RWPE2 (cell line): ENCODE results near the gene MAP4K4.

Experiments used
- ATAC-seq: fragments of 200-7000 bp; cut with Tn5 transposase; 3 replicates; pipeline ENCODE4 v1.9.1; 2021; ENCODE audit warnings: low read depth
- DNase-seq: peaks from one replicate; pipeline ENCODE4 v3.0.0-alpha.2; 2020; ENCODE audit warnings: low spot score
- H3K27ac ChIP-seq: fragments of 450-650 bp; 2 replicates; pipeline ENCODE4 v1.5.1; 2017; ENCODE audit warnings: mild to moderate bottlenecking; ENCODE audit not compliant: poor library complexity, severe bottlenecking
- H3K27me3 ChIP-seq: fragments of 250-450 bp; sonication (Bioruptor Pico); 2 replicates; pipeline ENCODE4 v1.5.1; 2021; ENCODE audit warnings: mild to moderate bottlenecking, moderate library complexity; ENCODE audit not compliant: insufficient read depth, poor library complexity, severe bottlenecking
- H3K36me3 ChIP-seq: fragments of 250-450 bp; sonication (Bioruptor Pico); 2 replicates; pipeline ENCODE4 v1.5.1; 2020; ENCODE audit warnings: low read depth, mild to moderate bottlenecking, moderate library complexity
- H3K4me1 ChIP-seq: fragments of 250-450 bp; sonication (Bioruptor Pico); 2 replicates; pipeline ENCODE4 v1.5.1; 2021; ENCODE audit warnings: mild to moderate bottlenecking, moderate library complexity; ENCODE audit not compliant: insufficient read depth, poor library complexity, severe bottlenecking
- H3K4me3 ChIP-seq: fragments of 250-450 bp; sonication (Bioruptor Pico); 2 replicates; pipeline ENCODE4 v1.5.1; 2021; ENCODE audit warnings: mild to moderate bottlenecking, moderate library complexity; ENCODE audit not compliant: severe bottlenecking
- H3K9me3 ChIP-seq: fragments of 250-450 bp; sonication (Bioruptor Pico); 2 replicates; pipeline ENCODE4 v1.5.1; 2021; ENCODE audit warnings: mild to moderate bottlenecking, moderate library complexity; ENCODE audit not compliant: severe bottlenecking
- TF ChIP-seq, protein P1 (sequence below): fragments of 450-650 bp; IDR thresholded peaks from one replicate; pipeline ENCODE4 v1.5.1; 2017; ENCODE audit warnings: mild to moderate bottlenecking, moderate library complexity; ENCODE audit not compliant: poor library complexity, severe bottlenecking

Gene MAP4K4

DNA sequence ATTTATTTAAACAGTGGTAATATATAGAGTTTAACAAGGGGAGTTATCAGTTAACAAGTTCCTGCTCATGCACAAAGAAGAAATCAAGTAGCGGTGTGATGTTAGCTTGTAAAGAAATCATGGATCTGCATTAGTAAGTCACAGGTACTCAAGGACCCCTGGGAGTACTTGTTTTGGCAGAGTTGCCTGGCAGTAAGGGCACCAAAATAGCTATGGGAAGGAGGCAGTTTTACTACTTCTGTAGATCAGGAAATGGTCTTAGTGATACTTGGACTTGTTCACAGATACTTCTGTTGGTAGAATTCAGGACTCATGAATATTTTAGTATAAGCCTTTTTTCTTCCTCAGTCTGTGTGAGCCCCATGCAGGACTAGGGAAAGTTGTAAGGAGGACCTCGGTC, 186.9 kb downstream of the MAP4K4 start:
- TF ChIP-seq, protein P1, sequence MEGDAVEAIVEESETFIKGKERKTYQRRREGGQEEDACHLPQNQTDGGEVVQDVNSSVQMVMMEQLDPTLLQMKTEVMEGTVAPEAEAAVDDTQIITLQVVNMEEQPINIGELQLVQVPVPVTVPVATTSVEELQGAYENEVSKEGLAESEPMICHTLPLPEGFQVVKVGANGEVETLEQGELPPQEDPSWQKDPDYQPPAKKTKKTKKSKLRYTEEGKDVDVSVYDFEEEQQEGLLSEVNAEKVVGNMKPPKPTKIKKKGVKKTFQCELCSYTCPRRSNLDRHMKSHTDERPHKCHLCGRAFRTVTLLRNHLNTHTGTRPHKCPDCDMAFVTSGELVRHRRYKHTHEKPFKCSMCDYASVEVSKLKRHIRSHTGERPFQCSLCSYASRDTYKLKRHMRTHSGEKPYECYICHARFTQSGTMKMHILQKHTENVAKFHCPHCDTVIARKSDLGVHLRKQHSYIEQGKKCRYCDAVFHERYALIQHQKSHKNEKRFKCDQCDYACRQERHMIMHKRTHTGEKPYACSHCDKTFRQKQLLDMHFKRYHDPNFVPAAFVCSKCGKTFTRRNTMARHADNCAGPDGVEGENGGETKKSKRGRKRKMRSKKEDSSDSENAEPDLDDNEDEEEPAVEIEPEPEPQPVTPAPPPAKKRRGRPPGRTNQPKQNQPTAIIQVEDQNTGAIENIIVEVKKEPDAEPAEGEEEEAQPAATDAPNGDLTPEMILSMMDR = no peak
- Histone ChIP-seq H3K4me1 (peaks cover 15% of the 10 kb centered on the region), H3K27me3 (no peaks in the 10 kb centered on the region), H3K4me3 (no peak overlapping the region), H3K9me3 (no peaks in the 10 kb centered on the region), H3K27ac (no peak overlapping the region), H3K36me3 (peaks cover 88% of the 10 kb centered on the region)
- no peak for DNase-seq
- ATAC-seq = no peak

DNA sequence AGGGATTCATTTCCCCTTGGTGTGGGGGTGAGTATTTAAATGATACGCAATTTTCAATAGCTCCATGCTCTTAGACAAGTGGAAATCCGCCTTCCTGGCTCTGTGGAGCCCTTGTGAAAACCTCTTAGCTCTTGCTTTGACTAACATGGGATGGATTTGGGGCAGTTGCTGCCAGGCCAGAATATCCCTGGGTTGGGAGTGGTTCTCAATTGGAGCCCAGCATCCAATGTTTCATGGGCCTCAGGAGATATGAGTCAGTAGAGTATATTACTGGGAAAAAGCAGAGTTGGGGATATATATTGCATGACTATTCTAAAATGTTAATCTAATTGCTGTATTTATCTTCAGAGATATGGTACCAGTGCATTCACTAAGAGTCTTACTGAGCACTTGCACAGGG, 189.8 kb downstream of the MAP4K4 start:
- ATAC-seq = no peak

DNA sequence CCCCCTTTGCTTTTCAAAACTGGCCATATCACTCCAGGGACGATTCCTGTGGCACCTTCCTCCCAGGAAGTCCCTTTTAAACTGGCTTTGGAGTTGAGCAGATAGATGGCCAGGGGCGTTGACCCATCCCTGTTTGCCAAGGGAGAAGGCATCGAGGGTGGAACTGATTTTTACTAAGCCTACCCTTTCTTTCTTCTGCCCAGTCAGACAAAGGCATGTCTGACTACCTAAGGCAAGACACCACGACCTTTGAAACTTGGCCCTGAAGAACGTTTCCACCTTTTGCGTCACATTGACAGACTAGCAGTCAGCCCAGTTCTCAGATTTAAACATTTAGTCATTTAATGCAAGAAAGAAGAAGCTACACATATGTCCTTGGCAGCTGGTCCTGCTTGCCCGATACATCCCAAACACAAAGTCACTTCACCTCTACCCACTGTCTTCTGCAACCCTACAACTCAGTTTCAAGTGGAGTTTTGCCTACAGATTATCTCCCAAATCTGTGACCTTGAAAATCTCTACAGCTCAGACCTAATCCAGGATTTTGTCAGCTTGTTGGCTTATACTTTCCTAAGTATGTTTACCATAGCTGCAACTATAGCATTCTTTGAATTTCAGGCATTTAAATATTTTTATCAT, 192.1 kb downstream of the MAP4K4 start:
- H3K9me3 ChIP-seq = no peaks in the 10 kb centered on the region
- H3K27me3 ChIP-seq = no peaks in the 10 kb centered on the region
- H3K36me3 ChIP-seq = peaks cover 88% of the 10 kb centered on the region

More for the DNA sequence above, 189.8 kb downstream of the MAP4K4 start:
- Histone ChIP-seq H3K36me3 (peaks cover 93% of the 10 kb centered on the region), H3K4me3 (no peak overlapping the region), H3K4me1 (no peaks in the 10 kb centered on the region), H3K27ac (no peak overlapping the region), H3K9me3 (no peaks in the 10 kb centered on the region), H3K27me3 (no peaks in the 10 kb centered on the region)
- no peak for DNase-seq
- TF ChIP-seq, protein P1 = no peak

DNA sequence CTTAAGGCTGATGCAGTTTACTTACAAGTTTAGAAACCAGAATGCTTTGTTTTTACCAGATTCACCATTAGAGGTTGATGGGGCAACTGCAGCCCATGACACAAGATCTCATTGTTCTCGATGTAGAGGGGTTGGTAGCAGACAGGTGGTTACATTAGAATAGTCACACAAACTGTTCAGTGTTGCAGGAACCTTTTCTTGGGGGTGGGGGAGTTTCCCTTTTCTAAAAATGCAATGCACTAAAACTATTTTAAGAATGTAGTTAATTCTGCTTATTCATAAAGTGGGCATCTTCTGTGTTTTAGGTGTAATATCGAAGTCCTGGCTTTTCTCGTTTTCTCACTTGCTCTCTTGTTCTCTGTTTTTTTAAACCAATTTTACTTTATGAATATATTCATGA, 194.9 kb downstream of the MAP4K4 start:
- Histone ChIP-seq H3K36me3 (peaks cover 64% of the 10 kb centered on the region), H3K27me3 (no peaks in the 10 kb centered on the region), H3K4me3 (no peak overlapping the region), H3K27ac (no peak overlapping the region), H3K9me3 (no peaks in the 10 kb centered on the region), H3K4me1 (no peaks in the 10 kb centered on the region)
- TF ChIP-seq, protein P1 = no peak
- no peak for ATAC-seq
- DNase-seq = no peak

More for the DNA sequence above, 192.1 kb downstream of the MAP4K4 start:
- ATAC-seq = no peak
- TF ChIP-seq, protein P1 = no peak
- DNase-seq = no peak
- Histone ChIP-seq H3K27ac (no peak overlapping the region), H3K4me1 (no peaks in the 10 kb centered on the region), H3K4me3 (no peak overlapping the region)

DNA sequence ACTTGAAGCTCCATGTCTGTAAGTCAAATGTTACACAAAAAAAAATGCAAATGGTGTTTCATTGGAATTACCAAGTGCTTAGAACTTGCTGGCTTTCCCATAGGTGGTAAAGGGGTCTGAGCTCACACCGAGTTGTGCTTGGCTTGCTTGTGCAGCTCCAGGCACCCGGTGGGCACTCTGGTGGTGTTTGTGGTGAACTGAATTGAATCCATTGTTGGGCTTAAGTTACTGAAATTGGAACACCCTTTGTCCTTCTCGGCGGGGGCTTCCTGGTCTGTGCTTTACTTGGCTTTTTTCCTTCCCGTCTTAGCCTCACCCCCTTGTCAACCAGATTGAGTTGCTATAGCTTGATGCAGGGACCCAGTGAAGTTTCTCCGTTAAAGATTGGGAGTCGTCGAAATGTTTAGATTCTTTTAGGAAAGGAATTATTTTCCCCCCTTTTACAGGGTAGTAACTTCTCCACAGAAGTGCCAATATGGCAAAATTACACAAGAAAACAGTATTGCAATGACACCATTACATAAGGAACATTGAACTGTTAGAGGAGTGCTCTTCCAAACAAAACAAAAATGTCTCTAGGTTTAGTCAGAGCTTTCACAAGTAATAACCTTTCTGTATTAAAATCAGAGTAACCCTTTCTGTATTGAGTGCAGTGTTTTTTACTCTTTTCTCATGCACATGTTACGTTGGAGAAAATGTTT, 196.3 kb downstream of the MAP4K4 start:
- Histone ChIP-seq H3K4me3 (no peak overlapping the region), H3K9me3 (no peaks in the 10 kb centered on the region), H3K27ac (no peak overlapping the region), H3K4me1 (no peaks in the 10 kb centered on the region), H3K27me3 (no peaks in the 10 kb centered on the region), H3K36me3 (peaks cover 50% of the 10 kb centered on the region)
- ATAC-seq (no peak), DNase-seq (no peak)
- TF ChIP-seq, protein P1 = no peak
